CD4-positive, alpha-beta T cell (primary cell): ENCODE data around the gene MSI2. TPM values are rescaled to one million over a fixed set of nuclear protein-coding genes. Genes with fewer than 3 reads are reported as not detected.
A peak's percentile ranks its signal among the peaks of the same experiment; 100 is the strongest.

Experiments used
- ATAC-seq: fragments of 200-7000 bp; cut with Tn5 transposase; one replicate; pipeline ENCODE4 v1.10.0; 2022; ENCODE audit warnings: mild to moderate bottlenecking; ENCODE audit not compliant: poor library complexity
- CTCF ChIA-PET: fragments of 350-600 bp; sonication (Branson Sonifier 250); formaldehyde crosslinking; loops from one replicate; lab custom pipeline; 2021; ENCODE audit warnings: antibody characterized with exemption, inconsistent platforms; lab: Charles Lee
- POLR2A ChIA-PET: fragments of 350-600 bp; sonication (Branson Sonifier 250); formaldehyde crosslinking; loops from one replicate; lab custom pipeline; 2021; ENCODE audit warnings: antibody characterized with exemption, inconsistent platforms; lab: Charles Lee
- DNase-seq, 14 experiments: peaks; one replicate each; pipeline ENCODE4 v3.0.0-alpha.2; 2013 to 2020; ENCODE audit warnings: mixed read lengths in 2 of 14
- H3K27ac ChIP-seq, 2 donors: one replicate each; pipeline versions ENCODE4 v1.5.1 to v1.7.0; 2013; ENCODE audit warnings: low read length in 2 of 2, low read depth in 1 of 2, mild to moderate bottlenecking in 1 of 2
- H3K27me3 ChIP-seq, 2 experiments: 1 replicate in 1 of 2; 2 replicates in 1 of 2; pipeline versions ENCODE4 v1.6.1 to v1.7.0; 2013; ENCODE audit warnings: low read length in 2 of 2, control low read depth in 1 of 2, mild to moderate bottlenecking in 1 of 2, moderate library complexity in 1 of 2; ENCODE audit not compliant: insufficient read depth in 2 of 2, control insufficient read depth in 1 of 2
- H3K36me3 ChIP-seq: one replicate; pipeline ENCODE4 v1.6.1; 2013; ENCODE audit warnings: low read length, control low read depth; ENCODE audit not compliant: insufficient read depth
- H3K4me1 ChIP-seq: one replicate; pipeline ENCODE4 v1.6.1; 2013; ENCODE audit warnings: low read length, control low read depth; ENCODE audit not compliant: insufficient read depth
- H3K4me3 ChIP-seq: one replicate; pipeline ENCODE4 v1.5.1; 2013; ENCODE audit warnings: mild to moderate bottlenecking, low read length, moderate library complexity
- H3K9me3 ChIP-seq, 2 experiments: 1 replicate in 1 of 2; 2 replicates in 1 of 2; pipeline versions ENCODE4 v1.6.1 to v1.7.0; 2013; ENCODE audit warnings: low read length in 2 of 2, mild to moderate bottlenecking in 2 of 2, control low read depth in 1 of 2, moderate library complexity in 1 of 2; ENCODE audit not compliant: control insufficient read depth in 1 of 2, insufficient read depth in 1 of 2
- H3K27ac Mint-ChIP-seq: one replicate; pipeline ENCODE4 v1.8.0; 2020; ENCODE audit warnings: mixed read lengths
- H3K27me3 Mint-ChIP-seq: one replicate; pipeline ENCODE4 v1.8.0; 2021; ENCODE audit warnings: mixed read lengths
- H3K36me3 Mint-ChIP-seq: one replicate; pipeline ENCODE4 v1.8.0; 2021; ENCODE audit warnings: low read depth, mixed read lengths
- H3K4me1 Mint-ChIP-seq: one replicate; pipeline ENCODE4 v1.8.0; 2021; ENCODE audit warnings: low read depth, mixed read lengths
- H3K4me3 Mint-ChIP-seq: one replicate; pipeline ENCODE4 v1.8.0; 2020; ENCODE audit warnings: mild to moderate bottlenecking, mixed read lengths
- H3K9me3 Mint-ChIP-seq: one replicate; pipeline ENCODE4 v1.8.0; 2020; ENCODE audit warnings: mixed read lengths
- CTCF ChIP-seq: fragments of 200-600 bp; IDR thresholded peaks from one replicate; pipeline ENCODE4 v1.8.0; 2022; ENCODE audit warnings: antibody characterized with exemption, mild to moderate bottlenecking
- intact Hi-C, 2 experiments: fragments of 100-400 bp; cut with DNase I in 1 of 2; cut with micrococcal nuclease in 1 of 2; formaldehyde crosslinking; loops; one replicate each; pipeline versions ENCODE4 v1.15.1 to v1.9.0; 2023 to 2025; cut with DNase I, micrococcal nuclease
- total RNA-seq, 174 experiments: library from RNA in 2 of 174; stranded (reverse) in 2 of 174; gene quantifications; one replicate each; pipeline ENCODE4 v1.2.3 and lab custom pipeline; 2021 to 2026

The MSI2 gene
- total RNA-seq, 2 experiments from 2014 or later, result 129 to 132 TPM

DNA sequence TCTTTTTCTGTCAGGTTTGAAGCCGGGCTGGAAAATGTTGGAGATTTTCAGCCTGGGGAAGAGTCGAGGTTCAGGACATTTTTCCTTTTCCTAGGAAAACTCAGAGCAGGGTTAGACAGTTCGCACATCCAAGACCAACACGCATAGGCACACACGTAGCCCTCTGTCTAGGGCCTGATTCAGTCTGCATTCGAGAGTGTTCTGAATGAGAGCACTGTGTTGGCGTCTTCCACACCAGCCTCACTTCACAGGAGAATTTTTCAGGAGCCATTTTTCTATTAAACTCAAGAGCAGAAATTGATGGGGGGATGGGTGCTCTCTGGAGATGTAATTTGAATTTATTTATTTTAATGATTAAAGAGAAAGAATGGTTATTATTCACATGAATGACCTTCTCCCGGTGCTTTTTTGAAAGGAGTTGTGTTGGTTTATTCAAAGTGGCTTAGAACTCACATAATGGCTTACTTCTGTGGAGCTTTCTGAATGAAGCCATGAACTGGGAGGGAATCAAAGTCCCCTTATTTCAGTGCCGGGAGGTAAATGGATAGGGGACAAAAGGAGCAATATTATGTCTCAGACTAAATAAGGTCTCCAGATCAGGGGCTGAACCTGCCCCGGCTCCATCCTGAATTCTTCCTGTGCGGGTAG, 294.5 kb downstream of the MSI2 start:
- H3K27me3 Mint-ChIP-seq, result no peaks in the 10 kb centered on the region
- Histone ChIP-seq H3K9me3 (no peaks in the 10 kb centered on the region), H3K4me1 (peaks cover 15% of the 10 kb centered on the region), H3K27me3 (no peaks in the 10 kb centered on the region), H3K4me3 (no peak overlapping the region), H3K36me3 (no peaks in the 10 kb centered on the region), H3K27ac (no peak overlapping the region)
- DNase-seq (no peak), ATAC-seq (no peak)
- POLR2A ChIA-PET, result interaction anchor here (1.0 kb wide), 1 partner anchor 10 kb away, joined by 3 read pairs; no protein-coding TSS in a partner anchor
- no peaks in the 10 kb centered on the region for H3K36me3 Mint-ChIP-seq
- intact Hi-C loops, result no loop called here
- peak overlapping the region; percentile 5 for H3K27ac Mint-ChIP-seq
- H3K9me3 Mint-ChIP-seq, result no peaks in the 10 kb centered on the region
- CTCF ChIA-PET, result no interaction called here
- H3K4me3 Mint-ChIP-seq, result no peak overlapping the region
- no peak for TF ChIP-seq CTCF
- peaks cover 63% of the 10 kb centered on the region for H3K4me1 Mint-ChIP-seq

GRCh38 chr17:57551321-57552079, 295.2 kb downstream of the MSI2 start:
- Mint-ChIP-seq H3K36me3 (no peaks in the 10 kb centered on the region), H3K4me1 (peaks cover 61% of the 10 kb centered on the region), H3K4me3 (peak overlapping the region; percentile 20), H3K27ac (peak overlapping the region; percentile 5), H3K27me3 (no peaks in the 10 kb centered on the region), H3K9me3 (no peaks in the 10 kb centered on the region)
- Histone ChIP-seq H3K27me3 (no peaks in the 10 kb centered on the region), H3K36me3 (no peaks in the 10 kb centered on the region), H3K9me3 (no peaks in the 10 kb centered on the region), H3K4me1 (peaks cover 15% of the 10 kb centered on the region), H3K4me3 (no peak overlapping the region), H3K27ac (no peak overlapping the region)
- CTCF ChIA-PET, result no interaction called here
- TF ChIP-seq CTCF, result no peak
- intact Hi-C loops, result no loop called here
- DNase-seq (peak in 9 of 14 experiments; percentile 9 to 51 (median 25)), ATAC-seq (peak; percentile 76)
- POLR2A ChIA-PET, result interaction anchor here (1.0 kb wide), 1 partner anchor 9 kb away, joined by 3 read pairs; no protein-coding TSS in a partner anchor

DNA sequence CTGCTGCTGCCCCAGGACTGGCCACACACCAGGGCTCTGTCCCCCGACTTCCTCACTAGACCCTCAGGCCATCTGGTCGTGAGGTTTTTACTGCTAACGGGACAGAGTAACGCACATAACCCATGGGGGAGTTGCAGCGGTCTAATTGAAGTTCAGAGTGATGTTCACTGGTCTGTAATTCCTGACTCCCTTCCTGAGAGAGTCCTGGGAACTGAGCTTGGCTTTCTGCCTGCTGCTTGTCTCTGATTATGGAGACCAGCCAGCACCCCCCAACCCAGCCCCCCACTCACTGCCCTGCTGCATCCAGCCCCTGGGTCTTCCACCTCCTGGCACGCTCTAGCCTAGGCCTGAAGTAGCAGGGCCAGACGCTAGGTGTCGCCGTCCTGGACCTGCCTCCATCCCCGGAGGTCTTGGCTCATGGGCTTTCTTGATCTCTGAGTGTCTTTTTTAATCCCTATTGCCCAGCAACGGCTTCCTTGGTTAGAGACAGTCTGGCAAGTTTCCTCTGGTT, 295.8 kb downstream of the MSI2 start:
- H3K4me1 Mint-ChIP-seq, result peaks cover 54% of the 10 kb centered on the region

More for the DNA sequence above, 295.8 kb downstream of the MSI2 start:
- TF ChIP-seq CTCF, result no peak
- H3K27ac Mint-ChIP-seq, result peak overlapping the region; percentile 69
- Histone ChIP-seq H3K9me3 (no peaks in the 10 kb centered on the region), H3K4me3 (no peak overlapping the region), H3K27ac (no peak overlapping the region), H3K4me1 (peaks cover 15% of the 10 kb centered on the region), H3K27me3 (no peaks in the 10 kb centered on the region), H3K36me3 (no peaks in the 10 kb centered on the region)
- no peaks in the 10 kb centered on the region for H3K9me3 Mint-ChIP-seq
- POLR2A ChIA-PET, result no interaction called here
- H3K4me3 Mint-ChIP-seq, result no peak overlapping the region
- ATAC-seq (peak; percentile 50), DNase-seq (peak in 7 of 14 experiments; percentile 4 to 43 (median 26))
- intact Hi-C loops, result no loop called here
- CTCF ChIA-PET, result no interaction called here
- no peaks in the 10 kb centered on the region for H3K27me3 Mint-ChIP-seq
- peaks cover 4% of the 10 kb centered on the region for H3K36me3 Mint-ChIP-seq
